CD4-positive, alpha-beta T cell (primary cell): Measurements from ENCODE around the gene COL23A1. TPM values are rescaled to one million over a fixed set of nuclear protein-coding genes. Genes with fewer than 3 reads are reported as not detected.
A peak's percentile ranks its signal among the peaks of the same experiment; 100 is the strongest.

Experiments
- ATAC-seq: fragments of 200-7000 bp; cut with Tn5 transposase; one replicate; pipeline ENCODE4 v1.10.0; 2022; ENCODE audit warnings: mild to moderate bottlenecking; ENCODE audit not compliant: poor library complexity
- CTCF ChIA-PET: fragments of 350-600 bp; sonication (Branson Sonifier 250); formaldehyde crosslinking; loops from one replicate; lab custom pipeline; 2021; ENCODE audit warnings: antibody characterized with exemption, inconsistent platforms; lab: Charles Lee
- POLR2A ChIA-PET: fragments of 350-600 bp; sonication (Branson Sonifier 250); formaldehyde crosslinking; loops from one replicate; lab custom pipeline; 2021; ENCODE audit warnings: antibody characterized with exemption, inconsistent platforms; lab: Charles Lee
- DNase-seq, 14 experiments: peaks; one replicate each; pipeline ENCODE4 v3.0.0-alpha.2; 2013 to 2020; ENCODE audit warnings: mixed read lengths in 2 of 14
- H3K27ac ChIP-seq, 2 donors: one replicate each; pipeline versions ENCODE4 v1.5.1 to v1.7.0; 2013; ENCODE audit warnings: low read length in 2 of 2, low read depth in 1 of 2, mild to moderate bottlenecking in 1 of 2
- H3K27me3 ChIP-seq, 2 experiments: 1 replicate in 1 of 2; 2 replicates in 1 of 2; pipeline versions ENCODE4 v1.6.1 to v1.7.0; 2013; ENCODE audit warnings: low read length in 2 of 2, control low read depth in 1 of 2, mild to moderate bottlenecking in 1 of 2, moderate library complexity in 1 of 2; ENCODE audit not compliant: insufficient read depth in 2 of 2, control insufficient read depth in 1 of 2
- H3K36me3 ChIP-seq: one replicate; pipeline ENCODE4 v1.6.1; 2013; ENCODE audit warnings: low read length, control low read depth; ENCODE audit not compliant: insufficient read depth
- H3K4me1 ChIP-seq: one replicate; pipeline ENCODE4 v1.6.1; 2013; ENCODE audit warnings: low read length, control low read depth; ENCODE audit not compliant: insufficient read depth
- H3K4me3 ChIP-seq: one replicate; pipeline ENCODE4 v1.5.1; 2013; ENCODE audit warnings: mild to moderate bottlenecking, low read length, moderate library complexity
- H3K9me3 ChIP-seq, 2 experiments: 1 replicate in 1 of 2; 2 replicates in 1 of 2; pipeline versions ENCODE4 v1.6.1 to v1.7.0; 2013; ENCODE audit warnings: low read length in 2 of 2, mild to moderate bottlenecking in 2 of 2, control low read depth in 1 of 2, moderate library complexity in 1 of 2; ENCODE audit not compliant: control insufficient read depth in 1 of 2, insufficient read depth in 1 of 2
- H3K27ac Mint-ChIP-seq: one replicate; pipeline ENCODE4 v1.8.0; 2020; ENCODE audit warnings: mixed read lengths
- H3K27me3 Mint-ChIP-seq: one replicate; pipeline ENCODE4 v1.8.0; 2021; ENCODE audit warnings: mixed read lengths
- H3K36me3 Mint-ChIP-seq: one replicate; pipeline ENCODE4 v1.8.0; 2021; ENCODE audit warnings: low read depth, mixed read lengths
- H3K4me1 Mint-ChIP-seq: one replicate; pipeline ENCODE4 v1.8.0; 2021; ENCODE audit warnings: low read depth, mixed read lengths
- H3K4me3 Mint-ChIP-seq: one replicate; pipeline ENCODE4 v1.8.0; 2020; ENCODE audit warnings: mild to moderate bottlenecking, mixed read lengths
- H3K9me3 Mint-ChIP-seq: one replicate; pipeline ENCODE4 v1.8.0; 2020; ENCODE audit warnings: mixed read lengths
- CTCF ChIP-seq: fragments of 200-600 bp; IDR thresholded peaks from one replicate; pipeline ENCODE4 v1.8.0; 2022; ENCODE audit warnings: antibody characterized with exemption, mild to moderate bottlenecking
- intact Hi-C, 2 experiments: fragments of 100-400 bp; cut with DNase I in 1 of 2; cut with micrococcal nuclease in 1 of 2; formaldehyde crosslinking; loops; one replicate each; pipeline versions ENCODE4 v1.15.1 to v1.9.0; 2023 to 2025; cut with DNase I, micrococcal nuclease
- total RNA-seq, 174 experiments: library from RNA in 2 of 174; stranded (reverse) in 2 of 174; gene quantifications; one replicate each; pipeline ENCODE4 v1.2.3 and lab custom pipeline; 2021 to 2026

Gene COL23A1
- total RNA-seq, 2 experiments from 2014 or later, result not detected

- Histone ChIP-seq H3K4me1 (peaks cover 85% of the 10 kb centered on the region), H3K9me3 (no peaks in the 10 kb centered on the region), H3K27ac (peak within 1 kb of the TSS; percentile 81 to 85), H3K4me3 (peak within 1 kb of the TSS; percentile 94), H3K27me3 (no peaks in the 10 kb centered on the region), H3K36me3 (peaks cover 38% of the 10 kb centered on the region)
- Mint-ChIP-seq H3K27ac (peak within 1 kb of the TSS; percentile 84), H3K4me3 (peak within 1 kb of the TSS; percentile 90), H3K9me3 (no peaks in the 10 kb centered on the region), H3K27me3 (no peaks in the 10 kb centered on the region), H3K36me3 (peaks cover 47% of the 10 kb centered on the region), H3K4me1 (peaks cover 54% of the 10 kb centered on the region)
- CTCF ChIA-PET, result interaction anchor here (1.3 kb wide), 1 partner anchor 112 kb away, joined by 3 read pairs; no protein-coding TSS in a partner anchor
- POLR2A ChIA-PET, result interaction anchor here (0.7 to 2.8 kb wide), 5 partner anchors 9 to 1327 kb away, joined by 3 to 12 read pairs (median 5); partner anchors contain the start of gene HNRNPAB
- intact Hi-C loops, result loop anchor here (1.0 to 10.0 kb wide), 4 partner anchors 27 to 1842 kb away; partner anchors contain the start of genes CLK4 (in 1 of the 2) and RNF130 (in 1 of the 2)
- ATAC-seq (peak; percentile 60), DNase-seq (peak; percentile 44 to 83 (median 64))
- no peak for TF ChIP-seq CTCF
Measured at GRCh38 chr5:178232124-178232919, 357.9 kb downstream of the COL23A1 start, which contains the start of gene PHYKPL. Gene PHYKPL (minus strand): TSS chr5:178232802. CDS start chr5:178232550, 252 bp downstream.

GRCh38 chr5:178231539-178232123 lies 358.6 kb downstream of the COL23A1 start:
- Mint-ChIP-seq H3K4me3 (peak overlapping the region; percentile 84), H3K4me1 (peaks cover 61% of the 10 kb centered on the region), H3K9me3 (no peaks in the 10 kb centered on the region), H3K27me3 (no peaks in the 10 kb centered on the region), H3K36me3 (peaks cover 54% of the 10 kb centered on the region), H3K27ac (peak overlapping the region; percentile 76)
- Histone ChIP-seq H3K4me1 (peaks cover 80% of the 10 kb centered on the region), H3K36me3 (peaks cover 45% of the 10 kb centered on the region), H3K4me3 (peak overlapping the region; percentile 94), H3K9me3 (no peaks in the 10 kb centered on the region), H3K27ac (peak overlapping the region; percentile 81 to 85), H3K27me3 (no peaks in the 10 kb centered on the region)
- ChIA-PET POLR2A (interaction anchor here (1.6 to 2.8 kb wide), 2 partner anchors 9 to 27 kb away, joined by 5 to 10 read pairs; partner anchors contain the start of gene HNRNPAB), CTCF (no interaction called here)
- DNase-seq (no peak), ATAC-seq (no peak)
- no peak for TF ChIP-seq CTCF
- intact Hi-C loops, result loop anchor here (1.0 to 10.0 kb wide), 4 partner anchors 26 to 1843 kb away; partner anchors contain the start of genes CLK4 (in 1 of the 2) and RNF130 (in 1 of the 2)

GRCh38 chr5:178230879-178231538 lies 359.2 kb downstream of the COL23A1 start:
- Histone ChIP-seq H3K9me3 (no peaks in the 10 kb centered on the region), H3K27ac (no peak overlapping the region), H3K4me3 (peak overlapping the region; percentile 94), H3K36me3 (peaks cover 46% of the 10 kb centered on the region), H3K4me1 (peaks cover 74% of the 10 kb centered on the region), H3K27me3 (no peaks in the 10 kb centered on the region)
- H3K9me3 Mint-ChIP-seq, result no peaks in the 10 kb centered on the region
- CTCF ChIA-PET, result interaction anchor here (0.6 kb wide), 1 partner anchor 351 kb away, joined by 3 read pairs; no protein-coding TSS in a partner anchor
- ATAC-seq (no peak), DNase-seq (no peak)
- intact Hi-C loops, result loop anchor here (10.0 kb wide), 2 partner anchors 354 to 1844 kb away; partner anchors contain the start of gene RNF130 (in 1 of the 2)
- H3K4me1 Mint-ChIP-seq, result peaks cover 64% of the 10 kb centered on the region
- H3K27me3 Mint-ChIP-seq, result no peaks in the 10 kb centered on the region
- TF ChIP-seq CTCF, result no peak
- H3K36me3 Mint-ChIP-seq, result peaks cover 58% of the 10 kb centered on the region
- POLR2A ChIA-PET, result interaction anchor here (2.8 kb wide), 1 partner anchor 26 kb away, joined by 10 read pairs; the partner anchor contains the start of gene HNRNPAB
- H3K27ac Mint-ChIP-seq, result peak overlapping the region; percentile 76
- peak overlapping the region; percentile 84 for H3K4me3 Mint-ChIP-seq
